ENCODE data around the gene TRIM10.
"Not testable (repeated sequence)": the region's sequence is repeated elsewhere in the genome, so short reads cannot be mapped to it uniquely, and the experiment has no call there.

TRIM10 gene

DNA sequence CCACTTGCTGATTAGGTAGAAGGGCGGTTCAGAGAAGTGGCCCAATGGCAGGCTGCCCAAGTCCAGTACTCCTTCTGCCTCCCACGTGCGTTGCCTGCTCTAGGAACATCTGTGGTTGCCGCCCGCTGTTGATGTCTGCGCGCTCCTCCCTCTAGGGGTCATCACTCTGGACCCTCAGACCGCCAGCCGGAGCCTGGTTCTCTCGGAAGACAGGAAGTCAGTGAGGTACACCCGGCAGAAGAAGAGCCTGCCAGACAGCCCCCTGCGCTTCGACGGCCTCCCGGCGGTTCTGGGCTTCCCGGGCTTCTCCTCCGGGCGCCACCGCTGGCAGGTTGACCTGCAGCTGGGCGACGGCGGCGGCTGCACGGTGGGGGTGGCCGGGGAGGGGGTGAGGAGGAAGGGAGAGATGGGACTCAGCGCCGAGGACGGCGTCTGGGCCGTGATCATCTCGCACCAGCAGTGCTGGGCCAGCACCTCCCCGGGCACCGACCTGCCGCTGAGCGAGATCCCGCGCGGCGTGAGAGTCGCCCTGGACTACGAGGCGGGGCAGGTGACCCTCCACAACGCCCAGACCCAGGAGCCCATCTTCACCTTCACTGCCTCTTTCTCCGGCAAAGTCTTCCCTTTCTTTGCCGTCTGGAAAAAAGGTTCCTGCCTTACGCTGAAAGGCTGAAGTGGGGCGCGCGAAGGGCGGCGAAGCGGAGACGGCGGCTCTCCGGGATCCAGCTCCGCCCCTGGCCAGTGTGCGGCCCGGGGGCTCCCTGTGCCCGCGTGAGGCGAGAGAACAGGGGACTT, 10.9 kb upstream of the TRIM10 start:
- DNase-seq: no peak

DNA sequence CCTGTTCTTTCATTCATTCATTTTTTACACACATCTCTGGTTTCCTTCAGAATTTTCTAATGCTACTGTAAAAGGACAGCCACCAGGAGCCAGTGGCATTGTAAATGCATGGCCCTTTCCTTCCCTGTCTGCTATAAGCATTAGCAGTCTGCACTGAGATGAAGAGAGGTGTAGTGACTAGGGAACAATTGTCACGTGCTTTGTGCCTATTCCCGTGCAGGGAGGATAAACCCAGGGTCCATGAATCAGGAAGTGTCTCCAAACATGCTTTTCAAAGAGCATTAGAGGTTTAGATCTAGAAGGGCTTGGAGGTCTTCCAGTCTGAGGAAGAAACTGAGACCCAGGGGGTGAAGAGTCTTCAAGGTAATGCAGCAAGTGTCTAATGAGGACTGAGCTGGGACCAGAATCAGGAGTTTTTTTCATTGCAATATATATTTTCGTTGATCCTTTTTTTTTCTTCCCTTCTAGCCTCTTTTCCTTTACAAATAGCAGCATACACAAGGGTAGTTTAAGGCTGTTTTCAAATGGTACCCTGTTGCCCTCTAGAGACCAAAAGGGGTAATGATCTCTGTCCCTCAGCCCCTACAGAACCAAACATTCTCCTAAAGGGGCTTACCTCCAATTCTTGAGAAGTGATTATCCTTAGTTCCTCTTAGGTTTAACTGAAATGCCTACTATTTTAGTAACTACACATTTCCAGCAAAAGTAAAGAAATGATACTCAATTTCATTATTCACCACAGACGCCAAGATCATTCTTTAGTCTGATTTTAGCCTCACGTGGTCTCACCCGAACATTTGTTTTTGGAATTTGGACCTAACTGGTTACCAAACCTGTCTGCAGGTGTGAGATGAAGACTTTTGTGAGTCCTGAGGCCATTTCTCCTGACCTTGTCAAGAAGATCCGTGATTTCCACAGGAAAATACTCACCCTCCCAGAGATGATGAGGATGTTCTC, 8.9 kb upstream of the TRIM10 start:
- peak; percentile 25 to 44 for DNase-seq

DNA sequence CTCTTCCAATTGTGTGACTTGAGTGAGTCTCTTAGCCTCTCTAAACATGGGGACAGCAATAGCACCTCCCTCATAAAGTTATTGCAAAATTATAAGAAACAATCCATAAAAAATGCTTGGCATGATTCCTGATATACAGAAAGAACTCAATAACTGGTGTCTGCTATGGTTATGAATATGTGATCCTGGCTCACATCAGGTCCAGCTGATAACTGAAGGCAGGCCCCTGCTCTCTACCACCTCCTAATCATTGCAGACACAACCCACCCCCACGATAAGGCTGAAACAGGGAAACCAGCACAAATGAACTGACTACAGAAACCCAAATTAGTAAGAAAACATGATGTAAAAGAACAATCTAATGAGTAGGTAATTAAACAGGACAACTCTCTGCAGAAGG, 7.7 kb upstream of the TRIM10 start:
- DNase-seq: no peak

DNA sequence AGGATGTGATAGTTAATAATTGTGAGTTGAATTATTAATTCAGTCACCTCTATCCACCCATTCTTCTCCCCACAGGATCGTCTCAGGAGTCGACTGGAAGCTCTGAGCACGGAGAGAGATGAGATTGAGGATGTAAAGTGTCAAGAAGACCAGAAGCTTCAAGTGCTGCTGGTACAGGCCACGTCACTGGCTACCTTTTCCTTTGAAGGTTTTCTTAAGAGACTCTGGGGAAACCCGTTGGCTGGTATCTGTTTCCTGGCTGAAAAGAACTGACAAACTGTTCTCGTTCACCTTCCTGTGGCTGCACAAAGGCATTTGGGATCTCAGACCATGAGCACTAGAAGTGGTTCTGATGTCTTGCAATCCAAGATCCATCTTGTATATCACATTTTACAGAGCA, 6.1 kb upstream of the TRIM10 start:
- no peak for DNase-seq

DNA sequence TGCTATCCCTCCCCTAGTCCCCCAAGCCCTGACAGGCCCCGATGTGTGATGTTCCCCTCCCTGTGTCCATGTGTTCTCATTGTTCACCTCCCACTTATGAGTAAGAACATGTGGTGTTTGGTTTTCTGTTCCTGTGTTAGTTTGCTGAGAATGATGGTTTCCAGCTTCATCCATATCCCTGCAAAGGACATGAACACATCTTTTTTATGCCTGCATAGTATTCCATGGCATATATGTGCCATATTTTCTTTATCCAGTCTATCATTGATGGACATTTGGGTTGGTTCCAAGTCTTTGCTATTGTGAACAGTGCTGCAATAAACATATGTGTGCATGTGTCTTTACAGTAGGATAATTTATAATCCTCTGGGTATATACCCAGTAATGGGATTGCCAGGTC, 4.2 kb upstream of the TRIM10 start:
- DNase-seq: not testable (repeated sequence)

DNA sequence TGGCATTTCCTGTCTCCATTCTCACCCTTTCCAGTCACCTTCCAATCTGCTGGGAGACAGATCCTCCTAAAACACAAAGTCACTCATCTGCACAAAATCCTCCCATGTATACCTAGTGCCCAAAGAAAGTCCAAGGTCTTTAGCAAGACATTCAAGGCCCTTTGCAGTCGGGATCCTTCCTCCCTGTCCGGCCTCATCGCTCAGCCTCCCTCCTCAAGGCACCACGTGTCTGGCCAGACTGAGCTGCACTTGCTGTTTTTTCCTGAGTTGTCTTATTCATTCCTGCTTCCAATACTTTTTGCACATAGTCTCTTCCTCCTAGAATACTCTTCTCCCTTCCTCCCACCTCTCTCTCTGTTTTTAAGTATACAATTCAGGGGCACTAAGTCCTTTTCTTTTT, 3.7 kb upstream of the TRIM10 start:
- no peak for DNase-seq

DNA sequence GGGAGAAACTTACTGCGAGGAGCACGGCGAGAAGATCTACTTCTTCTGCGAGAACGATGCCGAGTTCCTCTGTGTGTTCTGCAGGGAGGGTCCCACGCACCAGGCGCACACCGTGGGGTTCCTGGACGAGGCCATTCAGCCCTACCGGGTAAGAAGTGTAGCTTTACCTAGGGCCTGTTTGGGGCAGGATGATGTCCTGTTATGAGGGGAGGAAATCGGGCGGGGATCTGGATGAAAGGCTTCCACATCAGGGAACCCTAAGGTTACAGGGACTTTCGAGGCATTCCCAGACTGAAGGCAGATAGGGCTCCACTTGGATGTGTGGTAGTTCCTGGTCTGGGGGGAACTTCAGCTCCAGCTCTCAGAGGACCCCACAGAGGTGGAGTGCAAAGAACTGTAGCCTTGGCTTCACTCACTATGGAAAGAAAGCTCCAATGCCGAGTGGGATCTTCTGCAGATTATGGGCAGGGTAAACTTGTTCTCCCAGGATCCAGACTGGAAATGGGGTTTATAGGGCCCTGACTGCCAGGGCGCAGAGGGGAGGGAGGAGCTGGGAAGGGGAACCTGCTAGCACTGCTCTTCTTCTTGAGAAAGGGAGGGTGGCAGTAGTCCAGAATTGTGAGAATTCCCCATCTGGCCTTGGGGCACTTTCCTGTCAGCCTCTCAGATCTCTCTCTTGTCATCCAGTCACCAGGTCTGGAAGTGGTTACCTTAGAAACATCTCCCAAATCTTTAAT, 3.1 kb upstream of the TRIM10 start:
- no peak for DNase-seq

DNA sequence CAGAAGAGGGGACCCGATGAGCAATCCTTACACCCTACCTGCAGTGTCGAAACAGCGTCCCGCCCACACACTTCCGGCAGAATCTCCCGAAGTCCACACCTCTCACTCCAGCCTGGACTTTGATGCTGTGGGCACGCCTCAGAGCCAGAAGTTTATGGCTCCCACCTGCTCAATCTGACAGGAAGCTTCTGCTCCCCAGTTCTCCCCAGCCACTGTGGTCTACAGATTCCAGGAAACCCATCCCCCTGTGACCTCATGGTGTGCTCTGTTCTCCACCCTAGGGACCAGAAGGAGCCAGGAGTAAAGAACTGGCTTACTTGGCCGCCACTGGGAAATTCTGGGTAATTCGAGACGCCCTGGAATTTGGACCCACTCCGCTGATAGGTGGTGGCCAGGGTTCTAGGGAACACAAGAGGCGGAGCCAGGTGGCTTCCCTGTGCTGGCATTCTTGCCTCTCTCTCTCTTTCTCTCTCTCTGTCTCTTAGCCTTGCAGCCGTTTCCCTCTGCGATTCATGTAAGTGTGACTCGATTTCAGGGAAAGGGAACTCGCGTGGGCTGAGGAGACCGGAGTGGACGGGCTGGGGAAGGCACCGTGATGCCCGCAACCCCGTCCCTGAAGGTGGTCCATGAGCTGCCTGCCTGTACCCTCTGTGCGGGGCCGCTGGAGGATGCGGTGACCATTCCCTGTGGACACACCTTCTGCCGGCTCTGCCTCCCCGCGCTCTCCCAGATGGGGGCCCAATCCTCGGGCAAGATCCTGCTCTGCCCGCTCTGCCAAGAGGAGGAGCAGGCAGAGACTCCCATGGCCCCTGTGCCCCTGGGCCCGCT, 2.3 kb upstream of the TRIM10 start, which contains the start of gene TRIM15:
TSS of gene TRIM15 (plus strand) at position 457 of the 828 bp plus-strand sequence. CDS start at position 596, 139 bp downstream.
- no peak for DNase-seq

DNA sequence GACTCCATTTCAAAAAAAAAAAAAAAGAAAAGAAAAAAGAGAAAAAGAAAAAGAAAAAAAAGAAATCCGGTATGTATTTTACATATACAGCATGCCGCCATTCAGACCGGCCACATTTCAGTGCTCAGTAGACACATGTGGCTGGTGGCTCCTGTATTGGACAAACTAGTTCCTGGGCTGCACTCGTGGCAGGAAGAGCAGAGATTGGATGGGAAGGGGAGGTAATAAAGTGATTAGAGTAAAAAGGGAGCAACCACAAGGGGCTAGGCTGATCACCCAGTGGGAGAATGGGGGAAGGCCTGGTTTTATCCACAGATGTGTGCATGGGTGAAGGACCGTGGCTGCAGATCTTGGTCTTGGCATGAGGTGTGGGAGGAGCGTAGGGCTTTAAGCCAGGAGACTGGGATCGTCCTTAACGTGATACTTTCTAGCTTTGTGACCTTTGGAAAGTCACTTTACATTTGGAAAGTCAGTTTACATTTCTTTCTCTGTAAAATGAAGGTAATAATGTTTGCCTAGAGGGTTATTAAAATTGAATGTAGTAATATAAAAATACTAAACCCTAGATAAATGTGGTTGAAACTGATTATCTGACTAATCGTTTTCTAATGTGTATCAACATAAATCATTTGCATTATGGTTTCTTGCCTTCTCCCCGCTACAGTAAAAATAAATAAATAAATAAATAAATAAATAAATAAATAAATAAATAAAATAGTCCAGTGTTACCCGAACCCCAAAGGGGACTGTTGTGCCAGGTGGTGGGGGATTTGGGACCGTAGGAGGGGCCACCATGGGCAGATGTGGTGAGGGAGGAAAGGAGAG, 1.5 kb upstream of the TRIM10 start:
- no peak for DNase-seq

DNA sequence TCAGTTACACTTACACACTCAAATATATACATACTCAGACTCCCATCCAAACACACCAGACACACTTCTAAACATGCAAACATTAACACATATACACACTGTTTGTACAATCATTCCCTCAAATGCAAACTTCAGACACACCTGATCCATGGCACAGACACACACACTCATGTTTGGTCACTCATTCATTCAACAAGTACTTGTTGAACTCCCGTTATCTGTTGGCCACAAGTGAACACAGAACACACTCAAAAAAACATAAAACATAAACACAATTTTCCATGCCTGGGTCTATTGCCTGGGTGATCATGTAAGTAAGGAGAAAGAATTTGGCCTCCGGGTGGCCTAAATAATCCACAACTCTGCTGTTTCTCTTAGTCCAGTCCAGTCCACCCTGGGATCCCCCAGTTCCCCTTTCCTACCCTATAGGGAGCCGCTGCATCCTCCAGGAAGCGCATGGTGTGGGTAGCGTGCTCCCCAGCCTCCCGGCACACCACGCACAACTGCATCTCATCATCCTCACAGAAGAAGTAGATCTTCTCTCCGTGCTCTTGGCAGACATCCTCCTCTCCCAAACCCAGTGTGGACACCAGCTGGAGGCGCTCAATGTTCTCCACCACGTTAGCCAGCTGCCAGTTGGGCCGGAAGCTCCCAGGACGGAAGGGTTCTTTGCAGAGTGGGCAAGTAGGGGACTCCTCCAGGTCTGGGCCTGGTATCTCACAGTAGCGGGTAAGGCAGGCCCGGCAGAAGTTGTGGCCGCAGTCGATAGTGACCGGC, 815 bp downstream of the TRIM10 start:
- DNase-seq: no peak

DNA sequence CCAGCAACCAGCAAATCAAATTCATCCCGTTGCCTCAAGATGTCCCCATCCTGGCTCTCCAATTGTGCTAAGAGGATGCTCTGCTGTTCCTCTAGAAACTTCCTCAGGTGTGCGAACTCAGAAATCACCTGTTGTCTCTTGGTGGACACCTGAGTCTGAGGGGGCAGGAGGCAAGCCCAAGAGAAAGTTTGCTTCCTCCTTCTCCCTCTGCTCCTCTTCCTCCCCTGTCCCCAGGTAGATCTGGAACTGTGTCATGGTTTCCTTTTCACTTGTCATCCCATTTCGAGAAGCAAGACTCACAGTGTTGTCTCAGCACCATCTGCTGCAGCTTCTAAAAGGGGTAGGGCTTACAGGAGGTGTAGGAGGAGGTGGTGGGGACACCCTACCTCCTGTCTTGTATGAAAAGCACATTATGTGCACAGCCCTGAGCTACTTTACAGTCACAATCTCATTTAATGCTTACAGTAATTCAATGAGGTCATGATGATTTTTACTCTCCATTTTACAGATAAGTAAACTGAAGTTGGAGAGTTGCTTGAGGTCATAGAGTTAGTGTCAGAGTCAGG, 2.5 kb downstream of the TRIM10 start:
- no peak for DNase-seq

DNA sequence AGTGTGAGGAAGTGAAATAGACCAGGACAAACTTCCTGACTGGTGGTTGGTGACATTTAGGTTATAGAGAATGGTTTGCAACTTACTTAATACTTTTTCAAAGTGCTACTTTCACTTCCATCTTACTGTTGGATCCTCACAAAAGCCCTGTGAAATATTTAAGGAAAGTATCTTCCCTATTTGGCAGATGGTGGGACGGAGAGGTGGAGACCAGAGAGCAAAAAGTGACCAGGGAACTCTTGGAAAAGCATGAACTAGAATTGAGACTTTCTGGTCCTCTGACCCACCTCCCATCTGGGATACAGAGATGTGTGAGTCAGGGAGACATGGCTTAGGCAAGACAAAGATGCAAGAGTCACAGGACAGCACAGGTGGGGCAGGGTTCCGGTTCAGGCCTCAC, 3.0 kb downstream of the TRIM10 start:
- DNase-seq: no peak

DNA sequence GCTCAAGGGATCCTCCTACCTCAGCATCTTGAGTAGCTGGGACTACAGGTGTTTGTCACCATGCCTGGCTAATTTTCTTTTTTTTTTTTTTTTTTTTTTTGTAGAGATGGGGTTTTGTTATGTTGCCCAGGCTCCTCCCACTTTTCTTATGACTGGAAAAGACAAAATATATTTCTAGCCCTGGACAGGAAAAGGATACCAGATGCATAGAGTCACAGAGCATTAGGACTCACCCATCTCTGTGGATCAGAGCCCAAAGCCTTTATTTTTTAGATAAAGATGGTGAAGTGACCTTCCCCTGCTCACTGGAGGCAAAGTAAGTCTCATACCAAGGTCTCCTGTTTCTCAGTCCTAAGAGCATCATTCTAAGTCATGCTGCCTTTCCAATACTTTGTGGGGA, 3.4 kb downstream of the TRIM10 start:
- no peak for DNase-seq

DNA sequence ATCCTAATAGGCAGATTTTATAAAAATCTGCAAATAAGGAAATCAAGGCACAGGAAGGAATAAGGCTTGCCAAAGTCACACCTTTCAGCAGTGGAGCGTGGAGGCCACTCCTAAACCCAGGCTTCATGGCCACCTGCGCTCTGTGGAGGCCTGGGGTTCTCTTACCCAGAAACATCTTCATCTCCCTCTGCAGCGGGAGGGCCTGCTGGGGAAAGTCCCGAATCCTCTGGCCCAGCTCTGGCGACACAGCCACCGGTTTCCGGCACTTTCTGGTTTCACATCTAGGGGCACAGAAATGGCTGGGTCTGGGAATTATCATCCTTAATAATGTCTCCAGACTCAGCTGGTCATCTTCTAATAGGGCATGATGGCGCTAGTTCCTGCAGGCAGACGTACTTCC, 4.2 kb downstream of the TRIM10 start:
- DNase-seq: no peak

DNA sequence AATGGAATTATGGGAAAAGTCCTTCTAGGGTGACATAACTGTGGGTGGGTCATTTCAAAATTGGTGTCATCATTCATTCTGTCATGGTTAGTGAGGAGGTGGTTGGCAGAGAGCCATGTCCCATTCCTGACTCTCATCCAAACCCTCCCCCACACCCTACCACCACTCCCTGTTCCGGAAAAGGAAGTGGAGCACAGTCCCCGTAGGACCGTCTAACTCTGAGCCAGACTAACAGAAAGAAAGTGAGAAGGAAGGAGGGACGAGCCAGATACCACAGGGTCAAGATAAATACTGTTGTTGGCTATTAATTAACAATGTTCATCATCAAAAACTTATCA, 4.8 kb downstream of the TRIM10 start:
- peak in 1 of 2 experiments; percentile 27 for DNase-seq

DNA sequence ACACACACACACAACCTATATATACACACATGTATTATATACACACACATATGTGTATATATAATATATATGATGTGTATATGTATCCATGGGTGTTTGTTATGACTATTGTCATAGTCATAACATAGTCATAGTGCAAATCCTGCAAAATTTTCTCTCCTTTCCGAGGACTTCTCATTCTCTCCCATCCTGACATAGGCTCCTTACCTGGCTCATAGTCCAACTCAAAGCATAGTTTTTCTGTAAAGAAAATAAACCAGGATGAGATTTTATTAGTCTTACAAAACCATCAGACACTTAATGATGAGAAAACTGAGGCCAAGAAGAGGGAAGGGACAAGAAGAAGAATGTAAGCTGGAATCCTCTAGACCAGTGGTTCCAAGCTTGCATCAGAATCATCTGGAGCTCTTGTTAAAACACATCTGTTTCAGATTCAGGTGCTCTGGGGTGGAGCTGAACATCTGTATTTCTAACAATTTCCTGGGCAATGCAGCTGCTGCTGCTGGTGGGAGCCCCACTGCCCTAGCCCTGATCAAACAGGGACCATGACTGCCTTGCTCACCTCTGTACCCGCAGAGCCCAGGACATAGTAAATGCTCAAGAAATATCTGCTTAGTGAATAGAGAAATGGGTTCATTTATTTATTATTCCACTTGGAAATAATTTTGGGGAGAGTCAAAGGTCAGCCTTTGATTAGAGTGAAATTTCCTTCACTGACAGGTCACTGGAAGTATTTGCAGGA, 5.3 kb downstream of the TRIM10 start:
- DNase-seq: no peak

DNA sequence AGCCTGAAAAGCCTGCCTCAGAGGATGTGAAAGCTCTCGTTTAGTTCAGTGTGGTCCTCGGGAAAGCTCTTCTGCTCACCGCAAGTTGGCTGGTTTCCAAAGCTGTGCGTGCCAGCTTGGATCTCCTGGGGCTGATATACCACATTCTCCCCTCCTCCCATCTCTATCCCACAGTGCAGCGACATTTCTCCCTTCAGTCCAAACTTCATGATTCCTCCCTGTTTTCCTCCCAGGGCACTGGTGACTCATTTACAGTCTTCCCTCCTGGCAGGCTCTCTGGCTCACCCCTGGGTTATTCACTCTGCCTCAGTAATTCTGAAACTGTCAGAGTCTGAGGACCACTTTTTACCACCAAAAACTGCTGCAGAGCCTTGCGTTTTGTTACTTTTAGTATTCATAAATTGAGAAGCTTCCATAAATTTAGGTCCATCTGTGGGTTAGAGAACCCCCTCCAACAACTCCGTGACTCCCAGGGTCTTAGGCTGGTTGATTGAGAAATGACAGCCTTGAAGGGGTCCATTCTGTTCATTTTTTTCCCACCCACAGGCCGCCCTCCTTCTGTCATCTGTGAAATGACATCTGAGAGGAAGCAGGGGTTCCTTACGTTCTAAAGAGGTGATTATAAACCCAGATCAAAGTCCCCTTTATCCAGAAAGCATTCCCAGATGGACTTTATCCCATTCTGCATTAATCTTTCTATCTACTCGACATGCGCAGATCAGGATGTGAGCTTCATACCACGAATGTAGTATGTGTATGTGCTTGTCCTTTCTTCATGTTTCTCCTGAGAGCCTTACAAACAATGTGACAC, 6.1 kb downstream of the TRIM10 start:
- peak in 1 of 2 experiments; percentile 23 for DNase-seq

DNA sequence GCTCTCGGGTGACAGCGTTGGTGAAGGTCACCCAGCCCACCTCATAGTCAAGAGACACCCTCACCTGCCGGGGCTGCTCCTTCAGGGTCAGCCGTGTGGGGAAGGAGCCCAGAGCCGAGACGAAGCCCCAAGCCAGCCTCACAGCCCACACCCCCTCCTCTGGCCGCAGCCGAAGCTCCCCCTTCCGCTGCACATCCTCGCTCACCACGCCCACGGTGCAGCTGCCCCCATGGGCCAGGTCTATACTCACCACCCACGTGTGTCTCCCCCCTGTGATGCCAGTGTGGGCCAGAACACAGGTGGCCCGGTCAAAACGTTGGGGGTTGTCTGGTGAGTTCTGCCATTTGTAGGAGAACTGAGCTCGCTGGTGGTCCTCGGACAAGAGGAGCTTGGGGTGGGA, 7.0 kb downstream of the TRIM10 start:
- DNase-seq: no peak

Data from NCI-H446 (cell line).